Omental fat pad (tissue), 4 donors: ENCODE data around the gene IDS. TPM values are rescaled to one million over a fixed set of nuclear protein-coding genes. Genes with fewer than 3 reads are reported as not detected.
"Not testable (repeated sequence)": the region's sequence is repeated elsewhere in the genome, so short reads cannot be mapped to it uniquely, and the experiment has no call there.

Experiments used
- ATAC-seq: fragments of 150-250 bp; one replicate; pipeline ENCODE4 v1.9.1; 2016; ENCODE audit warnings: mild to moderate bottlenecking, moderate library complexity; ENCODE audit not compliant: low FRiP score
- DNase-seq: peaks from one replicate; pipeline ENCODE4 v3.0.0-alpha.2; 2019; ENCODE audit warnings: low spot score
- CTCF ChIP-seq, 3 donors: fragments of 450-650 bp; IDR thresholded peaks; one replicate each; pipeline ENCODE4 v1.5.1; 2016 to 2017; ENCODE audit warnings: antibody characterized with exemption in 3 of 3, mild to moderate bottlenecking in 3 of 3, moderate library complexity in 2 of 3
- total RNA-seq, 4 donors: library from RNA; depleted of rRNA; stranded (reverse); fragments of >200 nt; gene quantifications; one replicate each; pipeline ENCODE4 v1.1.0, GENCODE V29; 2016

Gene IDS
- total RNA-seq, 4 donors from 2014 or later = 39.0 to 67.5 (median 56.1) TPM

GRCh38 chrX:149540131-149540620 is 35.1 kb upstream of the IDS start:
- peak; percentile 62 for ATAC-seq
- TF ChIP-seq CTCF (IDR thresholded peaks at IDR 0.05) = no peak
- peak; percentile 70 for DNase-seq

- ATAC-seq = peak; percentile 79
- DNase-seq = peak; percentile 32
- TF ChIP-seq CTCF (IDR thresholded peaks at IDR 0.05) = no peak
Measured at GRCh38 chrX:149539283-149540130, 34.4 kb upstream of the IDS start.

GRCh38 chrX:149537474-149537873 is 32.4 kb upstream of the IDS start:
- not testable (repeated sequence) for ATAC-seq, DNase-seq

GRCh38 chrX:149534926-149535602 is 30.0 kb upstream of the IDS start:
- not testable (repeated sequence) for ATAC-seq, DNase-seq

GRCh38 chrX:149533999-149534398 is 28.9 kb upstream of the IDS start:
- not testable (repeated sequence) for ATAC-seq, DNase-seq

- not testable (repeated sequence) for DNase-seq, ATAC-seq
Measured at GRCh38 chrX:149532868-149533267, 27.8 kb upstream of the IDS start.

GRCh38 chrX:149531599-149531998 is 26.5 kb upstream of the IDS start:
- ATAC-seq = no peak
- no peak for TF ChIP-seq CTCF (IDR thresholded peaks at IDR 0.05)
- DNase-seq = no peak

- no peak for ATAC-seq
- no peak for TF ChIP-seq CTCF (IDR thresholded peaks at IDR 0.05)
- no peak for DNase-seq
Measured at GRCh38 chrX:149528381-149528780, 23.3 kb upstream of the IDS start.

- no peak for TF ChIP-seq CTCF (IDR thresholded peaks at IDR 0.05)
- ATAC-seq (no peak), DNase-seq (no peak)
Measured at GRCh38 chrX:149527705-149528104, 22.6 kb upstream of the IDS start.

GRCh38 chrX:149526318-149527033 is 21.4 kb upstream of the IDS start:
- not testable (repeated sequence) for ATAC-seq

GRCh38 chrX:149525903-149526302 is 20.8 kb upstream of the IDS start:
- not testable (repeated sequence) for DNase-seq, ATAC-seq

More at GRCh38 chrX:149526318-149527033, 21.4 kb upstream of the IDS start:
- not testable (repeated sequence) for DNase-seq

- ATAC-seq = peak; percentile 77
- DNase-seq = not testable (repeated sequence)
Measured at GRCh38 chrX:149525389-149525788, 20.3 kb upstream of the IDS start.
